ENCODE measurements around the gene NGB.

Gene NGB

DNA sequence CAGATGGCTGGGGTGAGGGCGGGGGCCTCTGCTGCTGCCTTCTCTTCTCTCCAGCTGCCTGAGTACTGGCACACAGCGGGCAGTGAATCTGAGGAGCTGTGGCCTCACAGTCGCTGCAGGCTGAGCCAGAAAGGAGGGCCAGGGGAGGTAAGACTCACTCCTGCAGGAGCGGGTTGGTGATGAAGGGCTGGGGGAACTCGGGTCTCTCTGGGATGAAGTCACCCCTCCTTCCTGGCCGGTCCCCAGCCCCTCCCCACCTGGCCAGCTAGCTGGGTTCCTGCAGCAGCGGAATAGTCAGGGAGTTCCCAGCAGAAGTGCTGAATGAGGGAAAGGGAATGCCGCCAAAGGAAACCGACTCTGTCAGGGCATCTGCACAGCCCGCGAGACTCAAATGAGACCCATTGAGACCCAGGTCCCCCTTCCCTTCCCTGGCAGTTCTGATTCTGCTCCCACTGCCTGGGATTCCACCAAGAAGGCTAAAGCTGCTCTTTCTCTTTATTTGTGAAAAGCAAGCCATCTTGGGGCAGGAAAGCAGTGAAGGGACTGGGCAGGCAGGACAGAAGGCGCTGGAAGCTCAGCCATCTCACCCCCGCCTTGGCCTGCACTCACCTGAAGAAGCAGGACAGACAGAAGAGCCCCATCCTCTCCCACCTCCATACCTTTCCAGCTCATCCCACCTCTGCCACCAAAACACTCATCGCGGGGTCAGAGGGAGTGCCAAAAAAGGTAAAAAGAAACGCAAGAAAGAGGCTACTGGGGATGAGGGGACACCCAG lies 5.3 kb downstream of the NGB start:
- H3K36me3 Mint-ChIP-seq, result no peaks in the 10 kb centered on the region
- DNase-seq, result no peak
- no peak overlapping the region for H3K27ac Mint-ChIP-seq
- CTCF ChIA-PET, result interaction anchor here (0.5 kb wide), 1 partner anchor 630 kb away, joined by 3 read pairs; no protein-coding TSS in a partner anchor
- no peaks in the 10 kb centered on the region for H3K9me3 Mint-ChIP-seq
- H3K4me3 Mint-ChIP-seq, result no peak overlapping the region
- H3K27me3 Mint-ChIP-seq, result peaks cover 70% of the 10 kb centered on the region
- H3K4me1 Mint-ChIP-seq, result peaks cover 2% of the 10 kb centered on the region

DNA sequence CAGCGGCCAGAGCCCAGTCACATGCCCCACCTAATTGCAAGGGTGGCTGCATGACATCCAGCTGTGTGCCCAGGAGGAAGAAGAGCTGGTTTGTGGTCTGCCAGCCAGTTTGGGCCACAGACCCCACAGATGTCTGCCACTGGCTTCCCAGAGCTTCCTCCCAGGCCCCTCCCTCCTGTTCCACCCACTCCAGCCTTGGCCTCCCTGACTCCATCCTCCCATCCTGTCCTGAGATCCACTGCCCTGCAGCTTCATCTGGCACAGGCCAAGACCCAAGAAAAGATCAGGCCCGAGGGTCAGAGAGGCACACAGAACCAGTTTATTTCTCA lies 5.9 kb downstream of the NGB start:
- Mint-ChIP-seq H3K36me3 (no peaks in the 10 kb centered on the region), H3K4me1 (peaks cover 2% of the 10 kb centered on the region), H3K4me3 (no peak overlapping the region), H3K27ac (no peak overlapping the region), H3K27me3 (peaks cover 66% of the 10 kb centered on the region), H3K9me3 (no peaks in the 10 kb centered on the region)
- CTCF ChIA-PET, result no interaction called here
- DNase-seq, result no peak

DNA sequence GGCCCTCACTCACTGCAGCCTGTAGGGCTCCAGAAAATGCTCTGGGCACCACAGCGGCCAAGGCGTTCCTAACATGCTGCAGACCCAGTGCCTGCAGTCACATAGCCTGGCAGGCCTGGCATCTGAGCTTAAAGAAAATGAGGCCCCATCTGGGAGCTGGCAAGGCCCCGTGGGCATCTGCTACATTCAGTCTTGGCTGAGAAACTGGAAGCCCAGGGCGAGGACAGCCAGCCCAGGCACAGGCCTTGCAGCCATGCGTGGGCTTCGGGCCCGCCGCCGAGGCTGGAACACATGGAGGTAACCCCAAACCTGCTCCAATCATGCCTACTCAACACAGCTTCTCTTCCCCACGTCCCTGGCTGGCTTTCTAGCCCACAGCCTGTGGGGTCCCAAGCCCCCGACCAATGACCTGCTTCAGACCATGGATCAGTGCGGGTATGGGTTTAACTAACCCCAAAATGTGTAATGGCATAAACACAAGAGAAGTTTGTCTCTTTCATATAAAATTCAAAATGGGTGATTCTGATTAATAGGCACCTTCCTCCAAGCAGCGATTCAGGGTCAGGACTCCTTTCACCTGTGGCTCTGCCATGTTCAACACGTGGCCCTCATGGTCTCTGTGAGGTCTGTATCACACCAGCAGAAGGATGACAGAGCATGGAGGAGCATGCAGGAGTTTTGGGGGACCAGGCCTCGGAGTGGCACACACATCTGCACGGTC lies 6.4 kb downstream of the NGB start:
- no peak for DNase-seq
- Mint-ChIP-seq H3K4me3 (no peak overlapping the region), H3K9me3 (no peaks in the 10 kb centered on the region), H3K4me1 (no peaks in the 10 kb centered on the region), H3K27ac (no peak overlapping the region), H3K27me3 (peaks cover 64% of the 10 kb centered on the region), H3K36me3 (no peaks in the 10 kb centered on the region)
- CTCF ChIA-PET, result no interaction called here

DNA sequence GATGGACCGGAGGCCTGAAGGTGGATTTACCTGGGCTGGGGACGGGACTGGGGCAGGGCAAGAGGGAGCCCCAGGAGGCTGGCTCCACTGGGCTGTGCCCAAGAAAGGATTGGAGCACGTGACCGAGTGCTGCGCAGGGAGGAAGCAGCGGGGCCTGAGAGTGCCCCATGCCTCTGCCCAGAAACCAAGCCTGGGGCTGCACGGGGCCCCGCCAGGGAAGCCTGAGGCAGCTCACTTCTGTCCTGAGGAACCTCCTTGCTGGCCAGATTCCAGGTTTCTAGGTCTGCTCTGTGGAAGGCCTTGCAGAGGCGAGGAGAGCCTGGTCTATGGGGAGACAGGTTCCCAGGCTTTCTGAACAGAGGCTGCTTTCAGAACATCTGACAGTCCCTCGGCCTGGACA lies 10.4 kb downstream of the NGB start:
- no peak overlapping the region for H3K4me3 Mint-ChIP-seq
- no peak for DNase-seq
- H3K27me3 Mint-ChIP-seq, result peaks cover 36% of the 10 kb centered on the region
- CTCF ChIA-PET, result no interaction called here
- H3K9me3 Mint-ChIP-seq, result no peaks in the 10 kb centered on the region
- no peak overlapping the region for H3K27ac Mint-ChIP-seq
- H3K4me1 Mint-ChIP-seq, result no peaks in the 10 kb centered on the region
- H3K36me3 Mint-ChIP-seq, result no peaks in the 10 kb centered on the region

DNA sequence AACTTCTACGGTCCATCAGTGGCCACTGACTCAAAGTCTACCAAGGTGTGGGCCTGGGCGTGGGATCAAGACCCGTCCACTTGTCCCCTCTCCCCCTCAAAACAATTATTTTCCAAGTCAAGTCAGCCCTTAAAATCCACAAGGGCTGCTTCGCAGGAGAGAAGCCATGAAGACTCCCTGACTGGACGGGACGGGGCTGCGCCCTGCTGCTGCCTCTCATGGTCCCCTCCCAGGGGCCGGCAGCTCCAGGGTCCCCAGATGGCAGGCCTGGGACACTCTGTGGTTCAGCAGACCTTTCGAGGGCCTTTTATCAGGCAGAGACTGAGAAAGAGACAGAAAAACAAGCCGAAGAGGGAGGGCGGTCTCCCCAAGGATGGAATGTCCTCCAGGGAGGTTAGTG lies 10.8 kb downstream of the NGB start:
- Mint-ChIP-seq H3K4me1 (no peaks in the 10 kb centered on the region), H3K4me3 (no peak overlapping the region), H3K27ac (no peak overlapping the region), H3K27me3 (peaks cover 32% of the 10 kb centered on the region), H3K36me3 (no peaks in the 10 kb centered on the region), H3K9me3 (no peaks in the 10 kb centered on the region)
- no peak for DNase-seq
- CTCF ChIA-PET, result no interaction called here

DNA sequence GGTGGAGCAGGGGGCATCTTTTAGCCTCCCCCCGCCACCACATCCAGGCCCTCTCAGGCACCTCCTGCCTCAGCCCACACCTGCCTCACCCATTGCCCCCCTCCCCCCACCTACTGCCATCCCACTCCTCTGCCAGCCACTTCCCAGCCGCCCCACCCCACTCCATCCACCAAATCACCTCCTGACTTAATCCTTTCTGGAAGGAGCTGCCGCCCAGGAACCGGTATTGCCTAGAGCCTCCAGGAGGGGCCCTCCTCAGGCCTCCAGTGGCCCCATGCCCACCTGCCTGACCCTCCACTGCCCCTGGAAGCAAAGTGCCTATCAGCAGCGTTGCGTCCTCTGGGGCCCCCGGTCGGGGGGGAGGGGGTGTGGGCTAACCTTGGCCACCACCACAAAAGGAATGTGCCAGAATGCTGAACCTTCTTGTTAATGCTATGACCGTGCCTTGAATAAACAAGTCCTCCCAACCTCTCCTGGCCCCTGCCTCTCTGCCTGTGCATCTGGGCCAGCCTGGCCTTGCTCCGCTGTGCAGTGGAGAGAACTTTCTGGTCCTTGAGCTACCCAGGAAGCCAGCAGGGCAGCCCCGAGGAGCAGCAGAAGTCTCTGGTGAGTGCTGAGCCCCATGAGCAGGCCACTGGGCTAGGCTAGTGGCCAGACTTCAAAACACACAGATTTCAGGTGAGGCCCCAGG lies 11.8 kb downstream of the NGB start:
- H3K36me3 Mint-ChIP-seq, result no peaks in the 10 kb centered on the region
- no peak overlapping the region for H3K27ac Mint-ChIP-seq
- H3K27me3 Mint-ChIP-seq, result peaks cover 28% of the 10 kb centered on the region
- H3K9me3 Mint-ChIP-seq, result no peaks in the 10 kb centered on the region
- no peak overlapping the region for H3K4me3 Mint-ChIP-seq
- DNase-seq, result no peak
- CTCF ChIA-PET, result no interaction called here
- no peaks in the 10 kb centered on the region for H3K4me1 Mint-ChIP-seq

DNA sequence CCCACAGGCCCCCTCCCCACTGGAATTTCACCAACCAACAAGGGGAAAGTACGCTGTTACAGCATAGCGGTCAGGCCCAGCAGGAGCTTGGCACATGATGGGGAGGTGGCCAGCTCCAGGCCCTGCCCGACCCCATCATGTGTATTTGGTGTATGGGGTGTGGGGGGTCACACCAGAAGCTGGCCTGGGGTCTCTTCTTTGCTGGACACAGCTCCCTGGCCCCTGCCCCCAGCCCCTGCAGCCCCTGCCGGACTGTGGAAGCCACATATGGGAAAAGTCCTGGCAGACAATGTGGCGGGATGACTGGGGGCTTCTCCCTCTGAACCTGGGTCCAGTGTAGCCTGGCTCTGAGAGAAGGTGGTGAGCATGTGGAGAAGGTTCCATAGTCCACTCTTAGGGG lies 12.4 kb downstream of the NGB start:
- Mint-ChIP-seq H3K4me3 (no peak overlapping the region), H3K27me3 (peaks cover 34% of the 10 kb centered on the region), H3K36me3 (no peaks in the 10 kb centered on the region), H3K9me3 (no peaks in the 10 kb centered on the region), H3K4me1 (no peaks in the 10 kb centered on the region), H3K27ac (no peak overlapping the region)
- CTCF ChIA-PET, result no interaction called here
- DNase-seq, result no peak

DNA sequence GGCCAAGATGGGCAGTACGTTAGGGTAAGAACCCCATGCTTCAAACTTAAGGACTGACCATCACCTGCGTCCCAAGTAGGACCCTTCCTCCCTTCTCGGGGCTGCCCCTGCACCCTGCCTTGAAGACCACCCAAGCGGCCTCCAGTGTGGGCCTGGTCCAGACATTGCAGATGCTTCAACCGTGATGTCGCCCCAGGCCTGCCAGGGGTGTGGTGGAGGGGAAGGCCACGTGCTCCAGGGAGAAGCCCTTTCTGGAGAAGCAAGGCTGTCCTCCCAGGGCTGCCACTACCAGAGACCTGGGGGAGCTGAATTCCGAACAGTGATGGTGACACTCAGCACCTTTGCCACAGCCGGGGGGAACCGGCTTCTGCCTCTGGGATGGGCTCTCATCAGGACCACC lies 13.3 kb downstream of the NGB start:
- Mint-ChIP-seq H3K9me3 (no peaks in the 10 kb centered on the region), H3K27me3 (peaks cover 36% of the 10 kb centered on the region), H3K4me1 (no peaks in the 10 kb centered on the region), H3K36me3 (no peaks in the 10 kb centered on the region), H3K4me3 (no peak overlapping the region), H3K27ac (no peak overlapping the region)
- CTCF ChIA-PET, result no interaction called here
- DNase-seq, result no peak

DNA sequence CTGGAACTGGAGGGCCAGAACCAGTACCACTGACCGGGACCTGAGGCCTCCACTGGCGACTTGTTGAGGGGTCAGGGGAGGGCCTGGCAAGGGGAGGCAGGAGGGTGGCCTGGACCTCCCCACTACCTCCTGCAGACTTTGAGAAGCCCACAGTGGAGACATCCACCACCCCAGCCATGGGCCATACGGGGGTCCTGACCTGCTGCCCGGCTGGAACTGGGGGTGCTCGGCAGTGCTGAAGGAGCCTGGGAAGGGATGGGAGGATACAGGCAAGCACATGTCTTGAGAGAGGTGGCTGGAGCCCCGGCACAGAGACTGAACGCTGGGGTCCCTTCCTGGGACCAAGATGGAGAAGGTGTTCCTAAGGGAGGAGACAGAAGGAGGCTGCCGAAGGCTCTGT lies 14.3 kb downstream of the NGB start:
- no peaks in the 10 kb centered on the region for H3K4me1 Mint-ChIP-seq
- no peak overlapping the region for H3K4me3 Mint-ChIP-seq
- no peaks in the 10 kb centered on the region for H3K9me3 Mint-ChIP-seq
- H3K27ac Mint-ChIP-seq, result no peak overlapping the region
- DNase-seq, result no peak
- CTCF ChIA-PET, result no interaction called here
- no peaks in the 10 kb centered on the region for H3K36me3 Mint-ChIP-seq
- peaks cover 35% of the 10 kb centered on the region for H3K27me3 Mint-ChIP-seq

DNA sequence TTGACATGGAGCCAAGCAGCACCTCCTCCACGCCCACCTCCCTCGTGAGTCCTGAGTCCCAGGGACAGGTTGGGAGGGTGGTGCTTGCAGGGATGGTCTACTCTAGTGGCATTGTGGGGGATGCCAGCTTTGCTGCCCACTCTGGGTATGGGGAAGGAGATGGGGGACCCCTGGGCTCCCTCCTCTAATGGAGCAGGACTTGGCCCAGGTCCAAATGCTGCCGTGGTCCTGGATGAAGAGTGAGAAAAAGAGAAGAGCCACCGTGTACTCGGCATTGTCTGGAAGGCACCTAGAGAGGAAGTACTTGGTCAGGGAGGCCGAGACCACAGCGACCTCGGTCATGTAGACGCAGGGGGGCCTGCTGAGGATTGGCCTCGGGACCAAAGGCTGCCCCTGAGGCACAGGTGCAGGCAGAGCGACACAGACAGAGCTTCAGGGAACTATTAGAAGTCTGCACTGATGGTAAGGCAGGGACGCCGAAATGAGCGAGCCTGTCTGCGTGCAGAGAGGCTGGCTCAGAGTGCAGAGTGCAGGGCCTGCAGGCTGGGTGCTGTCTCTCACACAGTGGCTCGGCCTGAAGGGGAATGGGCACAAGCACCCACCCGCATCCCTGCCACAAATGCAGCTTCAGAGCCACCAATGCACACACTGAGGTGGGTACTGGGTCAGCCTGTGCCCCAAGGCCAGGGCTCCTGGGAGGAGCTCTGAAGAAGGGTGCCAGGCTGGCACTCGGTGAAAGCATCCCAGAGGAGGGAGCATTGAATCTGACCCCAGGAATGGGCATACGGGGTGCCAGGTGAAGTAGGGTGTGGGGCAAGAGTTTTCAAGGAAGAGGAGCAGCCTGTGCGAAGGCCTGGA lies 17.4 kb downstream of the NGB start:
- Mint-ChIP-seq H3K9me3 (no peaks in the 10 kb centered on the region), H3K27me3 (peaks cover 24% of the 10 kb centered on the region), H3K36me3 (no peaks in the 10 kb centered on the region), H3K4me1 (no peaks in the 10 kb centered on the region), H3K27ac (no peak overlapping the region), H3K4me3 (no peak overlapping the region)
- no peak for DNase-seq
- CTCF ChIA-PET, result no interaction called here

DNA sequence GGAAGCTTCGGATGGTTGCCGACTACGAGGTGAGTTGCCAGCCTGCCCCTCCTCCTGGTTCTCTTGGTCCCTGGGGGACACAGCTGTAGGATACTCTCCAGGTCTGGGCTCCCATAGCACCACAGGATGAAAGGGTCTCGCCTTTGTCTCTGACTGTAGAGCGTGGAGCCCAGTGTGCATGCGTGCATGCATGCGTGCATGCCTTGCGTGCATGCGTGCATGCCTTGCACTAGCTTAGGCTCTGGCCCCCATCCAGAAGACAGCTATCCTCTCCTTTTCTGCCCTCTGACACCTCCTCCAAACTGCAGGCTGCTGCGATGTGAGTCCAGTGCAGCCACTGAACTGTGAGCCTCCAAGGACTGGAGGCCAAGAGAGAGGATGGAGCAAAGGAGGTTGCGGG lies 19.1 kb downstream of the NGB start:
- H3K36me3 Mint-ChIP-seq, result no peaks in the 10 kb centered on the region
- H3K4me1 Mint-ChIP-seq, result no peaks in the 10 kb centered on the region
- no peaks in the 10 kb centered on the region for H3K9me3 Mint-ChIP-seq
- no peak for DNase-seq
- no peak overlapping the region for H3K4me3 Mint-ChIP-seq
- peaks cover 24% of the 10 kb centered on the region for H3K27me3 Mint-ChIP-seq
- CTCF ChIA-PET, result no interaction called here
- no peak overlapping the region for H3K27ac Mint-ChIP-seq

DNA sequence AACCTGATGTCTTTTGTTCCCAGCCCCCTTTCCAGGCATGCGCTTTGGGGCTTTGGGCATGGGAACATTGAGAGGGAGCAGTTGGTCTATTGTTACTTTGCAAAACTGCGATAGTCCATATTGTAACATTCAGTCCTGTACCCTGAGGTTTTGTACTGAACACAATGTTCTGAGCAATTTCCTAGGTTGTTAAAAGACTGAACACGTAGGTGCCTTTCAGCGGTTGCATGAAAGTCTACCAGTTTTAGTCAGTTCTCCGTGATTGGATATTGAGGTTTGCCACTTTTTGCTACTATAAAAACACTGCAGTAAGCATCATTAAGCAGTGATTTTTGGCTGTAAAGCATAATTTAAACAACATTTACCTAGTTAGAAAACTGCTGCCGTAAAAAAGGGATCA lies 20.1 kb downstream of the NGB start:
- H3K9me3 Mint-ChIP-seq, result no peaks in the 10 kb centered on the region
- no peak overlapping the region for H3K27ac Mint-ChIP-seq
- no peak for DNase-seq
- H3K36me3 Mint-ChIP-seq, result no peaks in the 10 kb centered on the region
- no peaks in the 10 kb centered on the region for H3K4me1 Mint-ChIP-seq
- CTCF ChIA-PET, result no interaction called here
- H3K4me3 Mint-ChIP-seq, result no peak overlapping the region
- H3K27me3 Mint-ChIP-seq, result peaks cover 23% of the 10 kb centered on the region

DNA sequence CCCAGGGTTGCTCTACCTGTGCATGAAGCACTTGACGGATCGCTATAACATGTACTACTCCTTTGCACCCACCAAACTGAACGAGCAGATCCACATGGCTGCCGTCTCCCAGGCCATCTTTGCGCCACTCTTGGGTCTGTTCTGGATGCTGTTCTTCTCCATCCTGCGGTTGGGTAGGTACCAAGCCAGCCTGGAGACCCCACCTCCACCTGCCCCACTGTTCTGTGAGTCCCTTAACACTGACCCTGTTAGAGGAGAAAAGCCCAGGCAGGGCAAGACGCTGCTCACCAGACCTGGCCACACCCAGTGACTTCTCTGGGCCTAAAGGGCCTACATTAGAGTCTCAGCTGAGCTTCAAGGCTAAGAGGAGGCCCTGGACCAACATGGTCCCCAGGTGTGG lies 21.7 kb downstream of the NGB start:
- Mint-ChIP-seq H3K27me3 (peaks cover 21% of the 10 kb centered on the region), H3K4me3 (no peak overlapping the region), H3K4me1 (no peaks in the 10 kb centered on the region), H3K27ac (no peak overlapping the region), H3K36me3 (no peaks in the 10 kb centered on the region), H3K9me3 (no peaks in the 10 kb centered on the region)
- CTCF ChIA-PET, result no interaction called here
- no peak for DNase-seq

DNA sequence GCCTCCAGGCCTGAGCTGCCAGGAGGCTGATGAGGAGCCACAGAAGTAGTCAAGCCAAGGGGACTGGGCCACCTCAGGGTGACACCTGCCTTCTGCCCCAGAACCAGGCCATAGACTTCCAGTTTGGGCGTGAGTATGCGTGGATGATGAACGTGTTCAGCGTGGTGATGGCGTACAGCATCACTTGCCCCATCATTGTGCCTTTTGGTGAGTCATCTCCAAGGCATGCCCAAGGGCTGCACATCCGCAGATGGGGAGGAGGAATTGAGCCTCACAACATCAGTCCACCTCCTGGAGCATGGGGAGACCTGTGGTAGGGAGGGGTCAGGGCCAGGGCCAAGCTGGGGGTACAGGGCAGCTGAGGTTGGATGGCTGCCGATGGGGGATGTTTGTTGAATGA lies 22.3 kb downstream of the NGB start:
- Mint-ChIP-seq H3K9me3 (no peaks in the 10 kb centered on the region), H3K36me3 (no peaks in the 10 kb centered on the region), H3K4me1 (no peaks in the 10 kb centered on the region), H3K27me3 (peaks cover 15% of the 10 kb centered on the region), H3K4me3 (no peak overlapping the region), H3K27ac (no peak overlapping the region)
- CTCF ChIA-PET, result no interaction called here
- no peak for DNase-seq

All from activated naive CD4-positive, alpha-beta T cell treated with anti-CD3 and anti-CD28 coated beads, Interleukin-2, amount 10 ng/mL, durations not matched to agents 7 days and 5 days (primary cell).